ENCODE data around the gene ZNF564.

The ZNF564 gene

DNA sequence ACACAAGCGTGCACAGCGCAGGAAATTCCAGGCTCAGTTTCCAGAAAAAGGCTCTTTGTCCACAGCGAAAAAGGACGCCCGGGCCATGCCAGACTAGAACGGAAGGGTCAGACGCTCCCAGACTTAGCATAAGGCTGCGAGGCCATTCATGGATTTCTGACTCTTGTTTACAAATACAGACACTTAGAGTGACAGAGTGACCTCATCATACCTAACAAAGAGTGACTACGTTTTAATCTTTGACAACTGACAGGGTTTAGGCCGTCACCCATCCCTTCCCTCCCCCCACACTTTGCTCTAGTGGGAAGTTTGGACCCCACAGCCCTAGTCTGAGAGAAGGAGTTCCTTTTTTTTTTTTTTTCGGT lies 66.2 kb downstream of the ZNF564 start:
- DNase-seq (ENCODE audit: low read depth), result no peak
- peak overlapping the region; percentile 66 for H3K4me3 ChIP-seq (ENCODE audit: low read depth, low read length)
- TF ChIP-seq, protein P1, sequence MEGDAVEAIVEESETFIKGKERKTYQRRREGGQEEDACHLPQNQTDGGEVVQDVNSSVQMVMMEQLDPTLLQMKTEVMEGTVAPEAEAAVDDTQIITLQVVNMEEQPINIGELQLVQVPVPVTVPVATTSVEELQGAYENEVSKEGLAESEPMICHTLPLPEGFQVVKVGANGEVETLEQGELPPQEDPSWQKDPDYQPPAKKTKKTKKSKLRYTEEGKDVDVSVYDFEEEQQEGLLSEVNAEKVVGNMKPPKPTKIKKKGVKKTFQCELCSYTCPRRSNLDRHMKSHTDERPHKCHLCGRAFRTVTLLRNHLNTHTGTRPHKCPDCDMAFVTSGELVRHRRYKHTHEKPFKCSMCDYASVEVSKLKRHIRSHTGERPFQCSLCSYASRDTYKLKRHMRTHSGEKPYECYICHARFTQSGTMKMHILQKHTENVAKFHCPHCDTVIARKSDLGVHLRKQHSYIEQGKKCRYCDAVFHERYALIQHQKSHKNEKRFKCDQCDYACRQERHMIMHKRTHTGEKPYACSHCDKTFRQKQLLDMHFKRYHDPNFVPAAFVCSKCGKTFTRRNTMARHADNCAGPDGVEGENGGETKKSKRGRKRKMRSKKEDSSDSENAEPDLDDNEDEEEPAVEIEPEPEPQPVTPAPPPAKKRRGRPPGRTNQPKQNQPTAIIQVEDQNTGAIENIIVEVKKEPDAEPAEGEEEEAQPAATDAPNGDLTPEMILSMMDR (IDR thresholded peaks at IDR 0.05; ENCODE audit: insufficient read depth, low read depth, low read length, missing control alignments), result no peak

DNA sequence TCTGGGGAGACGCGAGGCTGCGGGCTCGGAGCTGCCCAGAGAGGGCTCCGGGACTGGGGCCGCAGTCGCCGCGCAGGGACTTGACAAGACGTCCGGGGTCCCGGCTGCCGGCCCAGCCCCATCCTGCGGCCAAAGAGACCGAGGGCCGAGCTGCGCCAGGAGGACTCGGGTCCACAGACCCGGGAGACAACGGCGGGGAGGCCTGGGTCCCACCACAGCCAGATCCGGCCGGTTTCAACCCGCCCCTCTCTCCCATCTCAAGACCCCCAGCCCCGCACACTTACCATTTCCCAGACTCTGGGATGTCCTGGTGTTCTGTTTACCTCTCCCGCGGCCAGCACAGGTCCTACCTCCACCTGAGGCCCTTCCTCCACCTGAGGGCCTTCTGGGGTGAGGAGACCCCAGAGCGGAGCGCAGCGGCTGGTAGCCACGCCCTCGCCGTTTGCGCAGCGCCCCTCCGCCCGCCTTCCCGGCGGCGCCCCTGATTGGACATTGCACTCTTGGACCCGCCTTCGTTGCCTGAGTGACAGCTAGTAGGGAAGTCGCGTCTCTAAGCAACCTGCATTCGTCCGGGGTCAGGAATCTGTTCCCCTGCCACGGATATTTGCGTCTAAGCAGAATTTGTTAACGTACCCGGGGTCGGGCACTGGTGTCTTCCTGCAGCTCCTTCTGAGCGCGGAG lies 66.8 kb downstream of the ZNF564 start, which contains the start of gene ZNF709:
ZNF709 (minus strand) TSS at position 446 of the 681 bp plus-strand sequence; CDS start at position 287, 159 bp downstream.
- peak; percentile 89 for DNase-seq (ENCODE audit: low read depth)
- TF ChIP-seq, protein P1 (IDR thresholded peaks at IDR 0.05; ENCODE audit: insufficient read depth, low read depth, low read length, missing control alignments), result no peak
- H3K4me3 ChIP-seq (ENCODE audit: low read depth, low read length), result peak within 1 kb of the TSS; percentile 66

DNA sequence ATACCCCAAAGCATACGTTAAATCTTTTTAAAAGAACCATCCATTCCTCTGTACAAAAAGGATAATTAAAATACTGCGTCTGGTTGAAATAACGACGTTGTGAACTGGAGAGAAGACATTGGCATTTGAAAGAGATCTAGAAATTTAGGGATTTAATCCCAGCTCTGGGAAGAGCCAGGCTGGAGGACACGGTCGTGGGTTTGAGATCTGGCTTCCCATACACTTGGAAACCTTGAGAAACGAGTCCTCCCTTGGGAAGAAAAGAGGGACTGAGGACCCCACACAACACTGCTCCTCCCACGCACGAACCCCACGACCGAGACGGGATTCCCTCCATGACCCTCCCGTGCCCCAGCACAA lies 67.3 kb downstream of the ZNF564 start:
- peak overlapping the region; percentile 66 for H3K4me3 ChIP-seq (ENCODE audit: low read depth, low read length)
- DNase-seq (ENCODE audit: low read depth), result no peak
- TF ChIP-seq, protein P1 (IDR thresholded peaks at IDR 0.05; ENCODE audit: insufficient read depth, low read depth, low read length, missing control alignments), result no peak

DNA sequence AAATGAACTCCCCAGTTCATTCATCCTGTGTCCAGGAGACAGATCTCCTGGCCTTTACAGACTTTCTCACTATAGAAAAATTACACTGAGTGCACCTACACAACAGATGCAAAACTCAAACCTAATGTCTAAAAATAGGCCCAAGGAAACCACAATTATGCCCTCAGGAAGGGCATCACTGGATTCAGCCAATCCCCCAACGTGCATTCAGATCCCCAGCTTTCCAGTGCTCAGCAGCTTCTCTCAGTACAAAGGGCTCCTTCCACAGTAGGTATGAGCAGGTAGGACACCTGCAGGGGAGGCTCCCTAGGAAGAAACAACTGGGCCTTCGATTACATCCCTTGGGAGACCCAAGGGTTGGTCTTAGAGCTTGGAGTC lies 68.8 kb downstream of the ZNF564 start:
- no peak overlapping the region for H3K4me3 ChIP-seq (ENCODE audit: low read depth, low read length)
- TF ChIP-seq, protein P1 (IDR thresholded peaks at IDR 0.05; ENCODE audit: insufficient read depth, low read depth, low read length, missing control alignments), result no peak
- DNase-seq (ENCODE audit: low read depth), result peak; percentile 11

DNA sequence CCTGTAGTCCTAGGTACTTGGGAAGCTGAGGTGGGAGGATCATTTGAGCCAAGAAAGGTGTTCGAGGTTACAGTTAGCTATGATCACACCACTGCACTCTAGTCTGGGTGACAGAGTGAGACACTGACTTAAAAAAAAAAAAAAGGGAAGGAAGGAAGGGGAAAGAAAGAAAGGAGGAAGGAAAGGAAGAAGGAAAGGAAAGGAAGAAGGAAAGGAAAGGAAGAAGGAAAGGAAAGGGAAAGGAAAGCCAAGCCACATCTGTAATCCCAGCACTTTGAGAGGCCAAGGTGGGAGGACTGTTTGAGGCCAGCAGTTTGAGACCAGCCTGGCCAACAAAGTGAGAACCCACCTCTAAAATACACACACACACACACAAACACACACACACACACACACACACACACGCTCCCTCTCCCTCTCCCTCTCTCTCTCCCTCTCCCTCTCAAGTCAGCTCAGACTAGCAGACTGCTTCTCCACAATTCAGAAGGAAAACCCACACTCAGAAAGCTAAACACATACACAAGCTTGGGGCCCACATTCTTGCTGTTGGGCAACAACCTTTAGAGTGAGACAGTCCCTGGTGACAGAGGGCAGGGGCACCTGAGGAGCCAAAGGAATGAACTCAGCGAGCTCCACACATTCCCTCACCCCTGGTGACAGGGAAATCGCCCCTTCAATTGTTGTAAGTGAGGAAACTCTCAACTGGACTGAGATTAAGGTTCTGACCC lies 69.3 kb downstream of the ZNF564 start:
- TF ChIP-seq, protein P1 (IDR thresholded peaks at IDR 0.05; ENCODE audit: insufficient read depth, low read depth, low read length, missing control alignments), result no peak
- H3K4me3 ChIP-seq (ENCODE audit: low read depth, low read length), result no peak overlapping the region
- no peak for DNase-seq (ENCODE audit: low read depth)

DNA sequence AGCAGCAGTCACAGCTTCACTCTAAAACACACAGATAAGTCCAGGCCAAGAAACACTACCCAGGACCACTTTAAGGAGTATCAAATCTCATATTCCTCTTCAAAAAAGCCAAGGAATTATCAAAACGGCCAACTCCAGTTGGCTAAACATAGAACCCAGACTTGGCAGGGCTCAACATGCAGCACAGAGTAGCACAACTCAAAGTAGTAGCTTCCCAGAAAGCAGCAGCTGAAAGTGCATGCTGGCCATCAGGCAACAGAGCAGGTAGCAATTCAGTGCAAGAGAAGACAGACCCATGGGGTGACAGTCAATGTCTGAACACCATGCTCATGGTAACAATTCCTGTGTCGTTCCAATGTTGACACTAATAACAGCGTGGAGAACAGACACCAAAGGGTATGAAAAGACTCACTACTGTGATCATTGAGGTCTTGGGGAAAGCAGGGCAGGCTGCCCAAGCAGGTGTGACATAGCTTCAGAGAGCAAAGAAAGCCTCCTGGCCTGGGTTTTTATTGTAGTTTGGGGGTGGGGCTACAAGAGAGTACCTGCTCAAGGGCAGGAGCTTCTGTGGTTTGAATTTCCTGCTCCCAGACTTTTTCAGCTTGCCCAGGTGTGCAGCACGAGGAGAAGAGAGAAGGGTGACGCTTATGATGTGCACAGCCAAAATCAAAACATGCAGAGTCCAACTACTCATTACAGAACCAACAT lies 72.9 kb downstream of the ZNF564 start:
- no peak for DNase-seq (ENCODE audit: low read depth)
- TF ChIP-seq, protein P1 (IDR thresholded peaks at IDR 0.05; ENCODE audit: insufficient read depth, low read depth, low read length, missing control alignments), result no peak

More for the DNA sequence above, 72.9 kb downstream of the ZNF564 start:
- H3K4me3 ChIP-seq (ENCODE audit: low read depth, low read length), result no peak overlapping the region

All from GM12865 (cell line).